SK-N-MC (cell line): ENCODE measurements around the gene ZNF516.

ENCODE experiments used
- DNase-seq: peaks from one replicate; pipeline ENCODE4 v3.0.0-alpha.2; 2011; ENCODE audit warnings: low read depth, low spot score
- H3K27ac ChIP-seq: fragments of 200-600 bp; sonication (generic); 2 replicates; pipeline ENCODE4 v1.5.1; 2016; ENCODE audit warnings: mixed run types
- H3K36me3 ChIP-seq: fragments of 200-600 bp; sonication (generic); 2 replicates; pipeline ENCODE4 v1.6.1; 2017; ENCODE audit warnings: antibody characterized with exemption, low read length, mixed read lengths; ENCODE audit not compliant: insufficient read depth
- H3K4me3 ChIP-seq: fragments of 200-600 bp; sonication (generic); 2 replicates; pipeline ENCODE4 v1.5.1; 2016
- H3K9ac ChIP-seq: fragments of 200-600 bp; sonication (generic); 2 replicates; pipeline ENCODE4 v1.8.0; 2017; ENCODE audit warnings: mixed run types, mixed read lengths; ENCODE audit not compliant: insufficient read length
- H3K9me3 ChIP-seq: fragments of 200-600 bp; sonication (generic); 2 replicates; pipeline ENCODE4 v1.6.1; 2017; ENCODE audit warnings: low read depth, mild to moderate bottlenecking, antibody characterized with exemption, low read length, moderate library complexity, mixed read lengths
- EZH2 ChIP-seq: fragments of 200-600 bp; sonication (generic); IDR thresholded peaks from one replicate; pipeline ENCODE4 v1.6.1; 2017; ENCODE audit warnings: antibody characterized with exemption
- FOXP2 ChIP-seq: optimal IDR thresholded peaks from 2 replicates; pipeline ENCODE3; 2011; ENCODE audit warnings: mild to moderate bottlenecking, moderate library complexity; ENCODE audit not compliant: insufficient read depth; ENCODE audit errors: extremely low read length, control extremely low read depth
- POLR2AphosphoS5 ChIP-seq: IDR thresholded peaks from 2 replicates; pipeline ENCODE4 v1.6.1; 2012; ENCODE audit warnings: mild to moderate bottlenecking, low read depth, low read length, borderline replicate concordance

Gene ZNF516

GRCh38 chr18:76518860-76519538 is 24.0 kb upstream of the ZNF516 start:
- Histone ChIP-seq H3K9ac (no peak overlapping the region), H3K27ac (no peak overlapping the region), H3K36me3 (no peaks in the 10 kb centered on the region), H3K9me3 (no peaks in the 10 kb centered on the region), H3K4me3 (no peak overlapping the region)
- TF ChIP-seq EZH2: no peak
- no peak for TF ChIP-seq FOXP2
- TF ChIP-seq POLR2AphosphoS5: no peak
- no peak for DNase-seq

- no peak for DNase-seq
- Histone ChIP-seq H3K4me3 (no peak overlapping the region), H3K27ac (no peak overlapping the region), H3K9me3 (no peaks in the 10 kb centered on the region), H3K9ac (no peak overlapping the region), H3K36me3 (no peaks in the 10 kb centered on the region)
- no peak for TF ChIP-seq EZH2
- no peak for TF ChIP-seq POLR2AphosphoS5
- TF ChIP-seq FOXP2: no peak
These were observed 23.2 kb upstream of the ZNF516 start for GRCh38 chr18:76518123-76518859.

GRCh38 chr18:76515576-76515975 is 20.5 kb upstream of the ZNF516 start:
- no peaks in the 10 kb centered on the region for H3K36me3 ChIP-seq
- H3K9ac ChIP-seq: no peak overlapping the region
- no peak overlapping the region for H3K27ac ChIP-seq
- H3K4me3 ChIP-seq: no peak overlapping the region
- TF ChIP-seq EZH2 (no peak), POLR2AphosphoS5 (no peak), FOXP2 (no peak)
- DNase-seq: no peak
- no peaks in the 10 kb centered on the region for H3K9me3 ChIP-seq

GRCh38 chr18:76514573-76514972 is 19.5 kb upstream of the ZNF516 start:
- TF ChIP-seq FOXP2 (no peak), EZH2 (no peak), POLR2AphosphoS5 (no peak)
- Histone ChIP-seq H3K4me3 (no peak overlapping the region), H3K9me3 (no peaks in the 10 kb centered on the region), H3K27ac (no peak overlapping the region), H3K9ac (no peak overlapping the region), H3K36me3 (no peaks in the 10 kb centered on the region)
- DNase-seq: no peak

GRCh38 chr18:76507830-76508385 is 12.9 kb upstream of the ZNF516 start:
- Histone ChIP-seq H3K9ac (no peak overlapping the region), H3K27ac (no peak overlapping the region), H3K4me3 (no peak overlapping the region), H3K36me3 (no peaks in the 10 kb centered on the region), H3K9me3 (no peaks in the 10 kb centered on the region)
- no peak for TF ChIP-seq EZH2
- TF ChIP-seq FOXP2: no peak
- no peak for TF ChIP-seq POLR2AphosphoS5
- DNase-seq: no peak

- no peaks in the 10 kb centered on the region for H3K9me3 ChIP-seq
- H3K36me3 ChIP-seq: no peaks in the 10 kb centered on the region
- no peak overlapping the region for H3K9ac ChIP-seq
- no peak overlapping the region for H3K27ac ChIP-seq
- TF ChIP-seq FOXP2: no peak
- no peak for TF ChIP-seq EZH2
- no peak for TF ChIP-seq POLR2AphosphoS5
- H3K4me3 ChIP-seq: no peak overlapping the region
- no peak for DNase-seq
These were observed 12.1 kb upstream of the ZNF516 start for GRCh38 chr18:76506974-76507764.

- no peaks in the 10 kb centered on the region for H3K36me3 ChIP-seq
- TF ChIP-seq FOXP2 (no peak), POLR2AphosphoS5 (no peak), EZH2 (no peak)
- H3K27ac ChIP-seq: no peak overlapping the region
- DNase-seq: no peak
- no peak overlapping the region for H3K4me3 ChIP-seq
- H3K9me3 ChIP-seq: no peaks in the 10 kb centered on the region
- no peak overlapping the region for H3K9ac ChIP-seq
These were observed 11.4 kb upstream of the ZNF516 start for GRCh38 chr18:76506395-76506794.

GRCh38 chr18:76505614-76506013 is 10.6 kb upstream of the ZNF516 start:
- no peak for DNase-seq
- Histone ChIP-seq H3K4me3 (no peak overlapping the region), H3K27ac (peak overlapping the region; percentile 70), H3K36me3 (no peaks in the 10 kb centered on the region), H3K9ac (peak overlapping the region; percentile 22), H3K9me3 (no peaks in the 10 kb centered on the region)
- TF ChIP-seq POLR2AphosphoS5 (no peak), FOXP2 (no peak), EZH2 (no peak)
